Stimulated activated CD4-positive, alpha-beta T cell treated with anti-CD3 and anti-CD28 coated beads, Interleukin-2, amount 100 ng/mL, for 48 hours (primary cell): Measurements from ENCODE around the gene PRR16.

Experiments used
- DNase-seq, 2 donors: peaks; one replicate each; pipeline ENCODE4 v3.0.0-alpha.2; 2020

The PRR16 gene

GRCh38 chr5:120586646-120587045 lies 122.5 kb downstream of the PRR16 start:
- DNase-seq, result no peak

- DNase-seq, result no peak
Observed at GRCh38 chr5:120591911-120592310, 127.8 kb downstream of the PRR16 start.

- DNase-seq, result no peak
Observed at GRCh38 chr5:120599576-120599975, 135.5 kb downstream of the PRR16 start.

- no peak for DNase-seq
Observed at GRCh38 chr5:120600639-120601038, 136.5 kb downstream of the PRR16 start.

- DNase-seq, result no peak
Observed at GRCh38 chr5:120602033-120602432, 137.9 kb downstream of the PRR16 start.

- DNase-seq, result no peak
Observed at GRCh38 chr5:120604884-120605283, 140.8 kb downstream of the PRR16 start.

- no peak for DNase-seq
Observed at GRCh38 chr5:120605325-120606079, 141.4 kb downstream of the PRR16 start.

GRCh38 chr5:120609570-120609969 lies 145.5 kb downstream of the PRR16 start:
- no peak for DNase-seq

GRCh38 chr5:120610145-120610544 lies 146.0 kb downstream of the PRR16 start:
- DNase-seq, result no peak

GRCh38 chr5:120613729-120614128 lies 149.6 kb downstream of the PRR16 start:
- DNase-seq, result no peak

- no peak for DNase-seq
Observed at GRCh38 chr5:120614531-120615180, 150.6 kb downstream of the PRR16 start.

- DNase-seq, result no peak
Observed at GRCh38 chr5:120615967-120616645, 152.0 kb downstream of the PRR16 start.

GRCh38 chr5:120621339-120621738 lies 157.2 kb downstream of the PRR16 start:
- DNase-seq, result no peak

- no peak for DNase-seq
Observed at GRCh38 chr5:120624021-120624563, 160.0 kb downstream of the PRR16 start.

GRCh38 chr5:120628156-120628555 lies 164.1 kb downstream of the PRR16 start:
- no peak for DNase-seq

- DNase-seq, result no peak
Observed at GRCh38 chr5:120630550-120630949, 166.4 kb downstream of the PRR16 start.

GRCh38 chr5:120631611-120632010 lies 167.5 kb downstream of the PRR16 start:
- DNase-seq, result no peak

GRCh38 chr5:120632430-120632829 lies 168.3 kb downstream of the PRR16 start:
- DNase-seq, result no peak

- DNase-seq, result no peak
Observed at GRCh38 chr5:120638449-120638848, 174.3 kb downstream of the PRR16 start.

- no peak for DNase-seq
Observed at GRCh38 chr5:120640778-120641177, 176.7 kb downstream of the PRR16 start.

- DNase-seq, result no peak
Observed at GRCh38 chr5:120644516-120644915, 180.4 kb downstream of the PRR16 start.

- no peak for DNase-seq
Observed at GRCh38 chr5:120655828-120656435, 191.8 kb downstream of the PRR16 start.

GRCh38 chr5:120657104-120657503 lies 193.0 kb downstream of the PRR16 start:
- no peak for DNase-seq
